Mesenchymal stem cell (in vitro differentiated cells and primary cell): Measurements from ENCODE around the gene BIRC6.

ENCODE experiments used
- DNase-seq: peaks from one replicate; pipeline ENCODE4 v3.0.0-alpha.2; 2013
- H2AFZ ChIP-seq: one replicate; pipeline ENCODE4 v1.6.1; 2013; ENCODE audit warnings: low read depth, mild to moderate bottlenecking, control low read depth, inconsistent platforms, low read length, moderate library complexity
- H2AK5ac ChIP-seq: 2 replicates; pipeline ENCODE4 v1.6.1; 2013; ENCODE audit warnings: low read length, moderate library complexity, mild to moderate bottlenecking, inconsistent platforms; ENCODE audit not compliant: severe bottlenecking
- H2BK120ac ChIP-seq: one replicate; pipeline ENCODE4 v1.6.1; 2013; ENCODE audit warnings: low read depth, mild to moderate bottlenecking, inconsistent platforms, low read length, moderate library complexity
- H2BK12ac ChIP-seq, 2 experiments: one replicate each; pipeline ENCODE4 v1.6.1; 2013; ENCODE audit warnings: inconsistent platforms in 2 of 2, low read length in 2 of 2, mild to moderate bottlenecking in 2 of 2, moderate library complexity in 2 of 2, control low read depth in 1 of 2
- H2BK15ac ChIP-seq: one replicate; pipeline ENCODE4 v1.6.1; 2013; ENCODE audit warnings: mild to moderate bottlenecking, low read depth, inconsistent platforms; ENCODE audit not compliant: poor library complexity, severe bottlenecking
- H2BK5ac ChIP-seq: 2 replicates; pipeline ENCODE4 v1.6.1; 2013; ENCODE audit warnings: low read depth, mild to moderate bottlenecking, low read length, control low read depth, inconsistent platforms; ENCODE audit not compliant: poor library complexity, severe bottlenecking
- H3K14ac ChIP-seq, 2 experiments: one replicate each; pipeline ENCODE4 v1.6.1; 2013; ENCODE audit warnings: inconsistent platforms in 2 of 2, low read length in 2 of 2, control low read depth in 1 of 2, mild to moderate bottlenecking in 1 of 2, moderate library complexity in 1 of 2
- H3K18ac ChIP-seq, 2 experiments: one replicate each; pipeline ENCODE4 v1.6.1; 2013; ENCODE audit warnings: inconsistent platforms in 2 of 2, low read length in 2 of 2, control low read depth in 1 of 2, low read depth in 1 of 2, mild to moderate bottlenecking in 1 of 2
- H3K23ac ChIP-seq, 2 experiments: one replicate each; pipeline ENCODE4 v1.6.1; 2013; ENCODE audit warnings: inconsistent platforms in 2 of 2, low read length in 2 of 2, mild to moderate bottlenecking in 2 of 2, moderate library complexity in 2 of 2, control low read depth in 1 of 2
- H3K27ac ChIP-seq: 2 replicates; pipeline ENCODE4 v1.5.1; 2013; ENCODE audit warnings: mild to moderate bottlenecking, moderate library complexity, low read length, control low read depth, inconsistent platforms; ENCODE audit not compliant: poor library complexity, severe bottlenecking
- H3K27me3 ChIP-seq, 2 experiments: 2 replicates each; pipeline versions ENCODE4 v1.6.1 to v1.7.0; 2013; ENCODE audit warnings: low read length in 2 of 2, mild to moderate bottlenecking in 2 of 2, moderate library complexity in 2 of 2, control low read depth in 1 of 2, inconsistent platforms in 1 of 2; ENCODE audit not compliant: control insufficient read depth in 1 of 2, insufficient read depth in 1 of 2
- H3K36me3 ChIP-seq, 2 experiments: 2 replicates each; pipeline versions ENCODE4 v1.6.1 to v1.7.0; 2013; ENCODE audit warnings: low read length in 2 of 2, control low read depth in 1 of 2, inconsistent platforms in 1 of 2, low read depth in 1 of 2, mild to moderate bottlenecking in 1 of 2; ENCODE audit not compliant: insufficient read depth in 2 of 2, control insufficient read depth in 1 of 2
- H3K4ac ChIP-seq, 2 experiments: one replicate each; pipeline ENCODE4 v1.6.1; 2013; ENCODE audit warnings: inconsistent platforms in 2 of 2, low read length in 2 of 2, mild to moderate bottlenecking in 2 of 2, moderate library complexity in 2 of 2, control low read depth in 1 of 2, low read depth in 1 of 2
- H3K4me1 ChIP-seq: 2 replicates; pipeline ENCODE4 v1.6.1; 2013; ENCODE audit warnings: low read depth, low read length, control low read depth; ENCODE audit not compliant: control insufficient read depth, insufficient read depth
- H3K4me2 ChIP-seq: 2 replicates; pipeline ENCODE4 v1.6.1; 2013; ENCODE audit warnings: low read length, mild to moderate bottlenecking, inconsistent platforms; ENCODE audit not compliant: poor library complexity, severe bottlenecking
- H3K4me3 ChIP-seq, 2 experiments: 2 replicates each; pipeline versions ENCODE4 v1.5.1 to v1.7.0; 2013; ENCODE audit warnings: low read length in 2 of 2, mild to moderate bottlenecking in 2 of 2, control low read depth in 1 of 2, low read depth in 1 of 2; ENCODE audit not compliant: insufficient read depth in 1 of 2
- H3K79me1 ChIP-seq: replicated peaks from 2 replicates; pipeline ENCODE4 v1.6.1; 2013; ENCODE audit warnings: mild to moderate bottlenecking, control low read depth, low read length, inconsistent platforms; ENCODE audit not compliant: poor library complexity, severe bottlenecking
- H3K9ac ChIP-seq: 2 replicates; pipeline ENCODE4 v1.7.0; 2013; ENCODE audit warnings: mild to moderate bottlenecking, low read length, moderate library complexity
- H3K9me3 ChIP-seq: 2 replicates; pipeline ENCODE4 v1.7.0; 2013; ENCODE audit warnings: mild to moderate bottlenecking, low read length; ENCODE audit not compliant: control insufficient read depth
- H4K8ac ChIP-seq: one replicate; pipeline ENCODE4 v1.6.1; 2013; ENCODE audit warnings: inconsistent platforms, mild to moderate bottlenecking, low read length, moderate library complexity
- H4K91ac ChIP-seq: one replicate; pipeline ENCODE4 v1.6.1; 2013; ENCODE audit warnings: mild to moderate bottlenecking, low read length, inconsistent platforms
- WGBS: methylation state at CpG from one replicate; pipeline ENCODE4 v1.1.7; 2013; ENCODE audit warnings: mixed read lengths; 5-methylcytosine and 5-hydroxymethylcytosine counted together

The BIRC6 gene

DNA sequence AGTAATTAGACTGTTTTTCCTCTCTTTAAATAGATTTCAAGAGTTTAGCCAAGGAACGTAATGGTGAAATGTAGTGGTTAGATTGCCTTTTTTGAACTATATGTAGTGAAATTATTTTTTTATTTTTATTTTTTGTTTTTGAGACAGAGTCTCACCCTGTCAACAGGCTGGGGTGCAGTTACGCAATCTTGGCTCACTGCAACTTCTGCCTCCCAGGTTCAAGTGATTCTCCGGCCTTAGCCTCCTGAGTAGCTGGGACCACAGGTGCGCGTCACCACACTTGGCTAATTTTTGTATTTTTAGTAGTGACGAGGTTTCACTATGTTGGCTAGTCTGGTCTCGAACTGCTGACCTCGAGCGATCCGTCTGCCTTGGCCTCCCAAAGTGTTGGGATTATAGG, 60.8 kb downstream of the BIRC6 start:
- H3K9ac ChIP-seq, result no peak overlapping the region
- H3K36me3 ChIP-seq, result peaks cover 14 to 38% of the 10 kb centered on the region in 2 experiments
- no peak overlapping the region for H3K14ac ChIP-seq
- H2BK120ac ChIP-seq, result no peak overlapping the region
- H3K4me3 ChIP-seq, result no peak overlapping the region
- no peak overlapping the region for H2AFZ ChIP-seq
- no peaks in the 10 kb centered on the region for H3K9me3 ChIP-seq
- no peak overlapping the region for H3K18ac ChIP-seq
- no peak overlapping the region for H2BK12ac ChIP-seq
- no peaks in the 10 kb centered on the region for H3K4me1 ChIP-seq
- no peak overlapping the region for H3K4me2 ChIP-seq
- no peak overlapping the region for H3K27ac ChIP-seq
- no peak overlapping the region for H4K8ac ChIP-seq
- 100% methylated on average over 9 of the region's 10 CpGs for WGBS
- no peak overlapping the region for H3K23ac ChIP-seq
- H2BK15ac ChIP-seq, result no peak overlapping the region
- H2AK5ac ChIP-seq, result no peak overlapping the region
- H3K4ac ChIP-seq, result no peak overlapping the region
- DNase-seq, result no peak
- H2BK5ac ChIP-seq, result no peak overlapping the region
- peaks cover 10% of the 10 kb centered on the region for H3K79me1 ChIP-seq
- no peaks in the 10 kb centered on the region for H3K27me3 ChIP-seq
- H4K91ac ChIP-seq, result no peak overlapping the region

DNA sequence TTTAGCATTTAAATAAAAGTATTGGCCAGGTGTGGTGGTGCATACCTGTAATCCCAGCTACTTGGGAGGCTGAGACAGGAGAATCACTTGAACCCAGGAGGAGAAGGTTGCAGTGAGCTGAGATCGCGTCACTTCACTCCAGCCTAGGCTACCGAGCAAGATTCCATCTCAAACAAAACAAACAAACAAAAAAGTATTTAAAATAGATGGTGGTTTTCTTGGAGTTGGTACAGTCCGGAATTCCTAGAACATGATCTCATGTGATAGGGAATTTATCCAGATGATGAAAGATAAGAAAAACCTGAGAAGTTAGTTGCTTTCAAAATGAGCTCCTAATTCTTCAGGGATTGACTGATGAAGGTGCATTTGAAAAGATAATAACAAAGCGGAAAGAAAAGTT, 62.0 kb downstream of the BIRC6 start:
- no peak overlapping the region for H3K4ac ChIP-seq
- H4K8ac ChIP-seq, result no peak overlapping the region
- H2AK5ac ChIP-seq, result no peak overlapping the region
- H2BK12ac ChIP-seq, result no peak overlapping the region
- H3K9me3 ChIP-seq, result no peaks in the 10 kb centered on the region
- no peaks in the 10 kb centered on the region for H3K27me3 ChIP-seq
- WGBS, result 74% methylated on average over 2 of the region's 5 CpGs
- no peak overlapping the region for H3K18ac ChIP-seq
- H3K4me1 ChIP-seq, result no peaks in the 10 kb centered on the region
- H3K4me2 ChIP-seq, result no peak overlapping the region
- H3K36me3 ChIP-seq, result peaks cover 11 to 38% of the 10 kb centered on the region in 2 experiments
- no peak overlapping the region for H2BK5ac ChIP-seq
- H2BK120ac ChIP-seq, result no peak overlapping the region
- H3K4me3 ChIP-seq, result no peak overlapping the region
- peak overlapping the region; percentile 55 for H3K27ac ChIP-seq
- no peak overlapping the region for H4K91ac ChIP-seq
- H3K23ac ChIP-seq, result no peak overlapping the region
- H2BK15ac ChIP-seq, result no peak overlapping the region
- no peak overlapping the region for H2AFZ ChIP-seq
- peak; percentile 67 for DNase-seq
- H3K79me1 ChIP-seq, result peaks cover 8% of the 10 kb centered on the region
- no peak overlapping the region for H3K9ac ChIP-seq
- no peak overlapping the region for H3K14ac ChIP-seq

- no peak overlapping the region for H4K91ac ChIP-seq
- H2BK120ac ChIP-seq, result no peak overlapping the region
- H2BK12ac ChIP-seq, result no peak overlapping the region
- no peak overlapping the region for H3K4ac ChIP-seq
- no peak overlapping the region for H2AK5ac ChIP-seq
- peaks cover 8 to 15% of the 10 kb centered on the region in 2 experiments for H3K36me3 ChIP-seq
- H3K14ac ChIP-seq, result no peak overlapping the region
- no peak overlapping the region for H3K4me2 ChIP-seq
- no peak overlapping the region for H2BK15ac ChIP-seq
- H3K9ac ChIP-seq, result peak overlapping the region; percentile 39
- H3K9me3 ChIP-seq, result no peaks in the 10 kb centered on the region
- no peak overlapping the region for H2BK5ac ChIP-seq
- peaks cover 1% of the 10 kb centered on the region for H3K79me1 ChIP-seq
- H3K18ac ChIP-seq, result no peak overlapping the region
- no CpG with 5 or more reads among the region's 1 CpG for WGBS
- H4K8ac ChIP-seq, result no peak overlapping the region
- DNase-seq, result no peak
- no peak overlapping the region for H3K27ac ChIP-seq
- no peak overlapping the region for H2AFZ ChIP-seq
- H3K4me1 ChIP-seq, result peaks cover 3% of the 10 kb centered on the region
- no peaks in the 10 kb centered on the region for H3K27me3 ChIP-seq
- H3K23ac ChIP-seq, result no peak overlapping the region
- H3K4me3 ChIP-seq, result no peak overlapping the region
These were observed 65.3 kb downstream of the BIRC6 start for GRCh38 chr2:32422133-32422532.

DNA sequence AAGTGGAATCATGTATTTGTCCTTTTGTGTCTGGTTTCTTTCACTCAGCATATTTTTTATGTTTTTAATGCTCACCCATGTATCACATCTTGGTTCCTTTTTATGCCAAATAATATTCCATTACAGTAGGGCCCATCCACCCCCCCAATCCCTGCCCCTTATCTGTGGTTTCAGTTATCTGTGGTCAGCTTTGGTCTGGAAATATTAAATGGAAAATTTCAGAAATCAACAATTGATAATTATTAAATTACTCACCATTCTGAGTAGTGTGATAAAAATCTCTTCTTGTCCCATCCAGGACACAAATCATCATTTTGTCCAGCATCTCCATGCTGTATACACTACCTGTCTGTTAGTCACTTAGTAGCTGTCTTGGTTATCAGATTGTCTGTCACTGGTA, 66.7 kb downstream of the BIRC6 start:
- no peak overlapping the region for H2BK120ac ChIP-seq
- no peak overlapping the region for H3K9ac ChIP-seq
- H3K4me3 ChIP-seq, result no peak overlapping the region
- H4K8ac ChIP-seq, result no peak overlapping the region
- H3K4ac ChIP-seq, result no peak overlapping the region
- H3K9me3 ChIP-seq, result no peaks in the 10 kb centered on the region
- no peaks in the 10 kb centered on the region for H3K79me1 ChIP-seq
- no peak overlapping the region for H4K91ac ChIP-seq
- H3K14ac ChIP-seq, result no peak overlapping the region
- H3K4me1 ChIP-seq, result peaks cover 5% of the 10 kb centered on the region
- H2BK12ac ChIP-seq, result no peak overlapping the region
- H3K18ac ChIP-seq, result no peak overlapping the region
- no peaks in the 10 kb centered on the region for H3K27me3 ChIP-seq
- H3K4me2 ChIP-seq, result no peak overlapping the region
- no peak overlapping the region for H2AFZ ChIP-seq
- no peak overlapping the region for H3K23ac ChIP-seq
- H3K27ac ChIP-seq, result no peak overlapping the region
- no peak overlapping the region for H2BK5ac ChIP-seq
- H2BK15ac ChIP-seq, result no peak overlapping the region
- DNase-seq, result peak; percentile 37
- H3K36me3 ChIP-seq, result peaks cover 3 to 4% of the 10 kb centered on the region in 2 experiments
- H2AK5ac ChIP-seq, result no peak overlapping the region
